ENCODE data around the gene ADAMTS2.

The ADAMTS2 gene

DNA sequence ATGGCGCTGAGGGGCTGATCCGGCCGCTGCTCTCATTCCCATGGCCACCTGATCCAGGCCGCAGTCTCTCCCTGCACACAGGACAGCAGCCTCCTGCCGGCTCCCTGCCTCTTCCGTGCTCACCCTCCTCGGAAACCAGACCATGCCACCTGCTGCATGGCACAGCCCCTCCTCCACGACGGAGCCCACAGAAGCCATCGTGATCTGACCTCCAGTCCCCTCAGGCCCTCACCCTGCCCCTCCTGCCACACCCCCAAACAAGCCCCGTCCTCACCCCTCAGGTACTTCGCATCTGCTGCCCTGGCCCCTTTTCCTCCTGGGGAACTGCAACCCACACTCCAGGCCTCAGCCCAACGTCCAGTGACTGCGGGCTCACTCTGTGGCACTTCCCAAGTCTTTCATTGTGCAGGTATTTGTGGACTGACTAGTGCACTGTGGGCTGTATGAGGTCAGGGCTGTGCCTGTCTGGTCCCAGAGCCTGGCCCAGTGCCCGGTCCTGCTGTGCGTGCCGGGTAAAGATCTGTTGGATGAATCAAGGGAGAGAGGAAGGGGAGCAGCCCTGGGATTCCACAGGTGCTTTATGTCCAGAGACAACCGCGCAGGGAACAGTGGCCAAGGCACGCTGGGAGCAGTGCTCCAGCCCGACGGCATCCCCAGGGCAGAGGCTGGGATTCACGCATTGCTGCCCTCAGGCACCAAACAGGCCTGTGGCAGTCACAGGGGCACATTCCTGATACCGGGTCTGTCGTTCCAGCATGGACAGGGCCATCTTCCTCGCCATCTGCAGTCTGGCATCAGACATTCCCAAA is 86.1 kb downstream of the ADAMTS2 start:
- H3K36me3 Mint-ChIP-seq (ENCODE audit: insufficient read depth): peaks cover 2% of the 10 kb centered on the region
- H3K27me3 Mint-ChIP-seq: peaks cover 22% of the 10 kb centered on the region
- H3K4me1 Mint-ChIP-seq: no peaks in the 10 kb centered on the region
- no peak overlapping the region for H3K4me3 Mint-ChIP-seq
- no peaks in the 10 kb centered on the region for H3K9me3 Mint-ChIP-seq
- ATAC-seq (replicated peaks; ENCODE audit: extremely low read depth, poor library complexity, severe bottlenecking): no peak
- no peak for DNase-seq (ENCODE audit: low spot score in 2 of 2)
- H3K27ac Mint-ChIP-seq (ENCODE audit: low read depth): no peak overlapping the region

DNA sequence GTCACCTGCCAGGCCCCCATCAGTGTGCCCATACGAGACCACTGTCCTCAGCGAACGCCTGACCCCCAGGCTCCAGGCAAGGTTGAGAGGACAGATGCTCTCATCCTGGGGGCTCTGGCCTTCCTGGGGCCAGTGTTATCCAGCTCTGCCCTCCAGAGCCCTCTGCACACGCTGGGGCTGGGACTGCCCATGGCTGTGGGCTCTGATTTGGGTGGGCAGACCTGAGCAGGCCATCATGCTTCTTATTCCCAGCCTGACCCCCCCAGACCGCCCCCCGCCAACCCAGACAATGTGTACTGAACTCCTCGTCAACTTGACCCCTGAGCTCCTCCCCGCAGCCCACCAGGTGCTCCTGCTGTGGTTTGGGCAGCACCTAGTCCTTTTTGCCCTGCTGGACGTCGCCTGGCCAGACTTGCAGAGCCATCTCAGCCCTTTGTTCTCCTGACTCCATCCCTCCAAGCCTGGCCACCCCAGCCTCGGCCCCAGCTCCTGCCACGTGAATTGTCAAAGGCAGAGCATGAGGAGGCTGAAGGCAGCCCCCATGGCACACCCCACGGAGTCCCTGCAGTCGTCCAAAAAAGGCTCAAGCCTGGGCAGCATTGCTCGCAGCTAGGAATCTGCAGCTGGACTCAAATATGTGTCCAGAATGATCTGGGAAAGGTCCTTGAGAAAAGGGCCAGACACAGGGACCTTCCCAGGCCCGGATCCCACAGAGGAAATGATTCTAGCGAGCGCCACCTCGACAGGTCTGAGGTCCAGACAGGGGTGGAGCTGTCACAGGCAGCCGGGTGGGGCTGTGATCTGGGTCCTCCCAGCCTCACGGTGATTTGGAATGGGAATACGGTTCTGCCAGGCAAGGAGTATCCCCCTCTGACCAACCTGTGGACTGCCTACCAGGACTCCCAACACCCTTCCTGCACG is 87.0 kb downstream of the ADAMTS2 start:
- Mint-ChIP-seq H3K27me3 (peaks cover 27% of the 10 kb centered on the region), H3K4me3 (no peak overlapping the region)
- no peak for DNase-seq (ENCODE audit: low spot score in 2 of 2)

DNA sequence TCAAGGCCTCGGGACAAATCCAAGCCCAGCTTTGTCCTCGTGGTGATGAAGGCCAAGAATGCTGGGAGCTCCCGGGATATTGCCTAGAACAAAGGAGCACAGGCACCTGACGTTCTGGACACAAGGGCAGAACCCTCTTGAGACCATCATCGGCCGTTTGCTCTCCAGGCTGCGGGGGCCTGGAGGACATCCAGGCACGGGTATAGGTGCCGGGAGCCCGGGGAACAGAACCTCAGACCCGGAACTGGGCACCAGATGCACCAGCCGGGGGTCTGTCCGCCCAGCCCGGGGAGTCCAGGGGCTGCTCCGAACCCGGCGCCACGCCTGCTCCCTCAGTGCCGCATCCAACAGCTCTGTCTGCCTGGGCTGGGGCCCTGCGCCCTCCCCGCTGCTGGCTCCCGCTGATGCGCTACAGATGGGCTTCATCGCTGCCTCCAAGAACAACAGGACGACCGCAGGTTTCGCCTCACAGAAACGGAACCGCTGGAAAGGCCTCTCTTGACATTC is 88.0 kb downstream of the ADAMTS2 start:
- H3K36me3 Mint-ChIP-seq (ENCODE audit: insufficient read depth): peaks cover 2% of the 10 kb centered on the region
- no peaks in the 10 kb centered on the region for H3K9me3 Mint-ChIP-seq
- no peak for ATAC-seq (replicated peaks; ENCODE audit: extremely low read depth, poor library complexity, severe bottlenecking)
- no peak for DNase-seq (ENCODE audit: low spot score in 2 of 2)
- H3K27ac Mint-ChIP-seq (ENCODE audit: low read depth): no peak overlapping the region
- no peaks in the 10 kb centered on the region for H3K4me1 Mint-ChIP-seq
- no peak overlapping the region for H3K4me3 Mint-ChIP-seq
- peaks cover 21% of the 10 kb centered on the region for H3K27me3 Mint-ChIP-seq

More for the DNA sequence above, 87.0 kb downstream of the ADAMTS2 start:
- Mint-ChIP-seq H3K4me1 (no peaks in the 10 kb centered on the region), H3K27ac (ENCODE audit: low read depth) (no peak overlapping the region), H3K9me3 (no peaks in the 10 kb centered on the region), H3K36me3 (ENCODE audit: insufficient read depth) (peaks cover 2% of the 10 kb centered on the region)
- no peak for ATAC-seq (replicated peaks; ENCODE audit: extremely low read depth, poor library complexity, severe bottlenecking)

DNA sequence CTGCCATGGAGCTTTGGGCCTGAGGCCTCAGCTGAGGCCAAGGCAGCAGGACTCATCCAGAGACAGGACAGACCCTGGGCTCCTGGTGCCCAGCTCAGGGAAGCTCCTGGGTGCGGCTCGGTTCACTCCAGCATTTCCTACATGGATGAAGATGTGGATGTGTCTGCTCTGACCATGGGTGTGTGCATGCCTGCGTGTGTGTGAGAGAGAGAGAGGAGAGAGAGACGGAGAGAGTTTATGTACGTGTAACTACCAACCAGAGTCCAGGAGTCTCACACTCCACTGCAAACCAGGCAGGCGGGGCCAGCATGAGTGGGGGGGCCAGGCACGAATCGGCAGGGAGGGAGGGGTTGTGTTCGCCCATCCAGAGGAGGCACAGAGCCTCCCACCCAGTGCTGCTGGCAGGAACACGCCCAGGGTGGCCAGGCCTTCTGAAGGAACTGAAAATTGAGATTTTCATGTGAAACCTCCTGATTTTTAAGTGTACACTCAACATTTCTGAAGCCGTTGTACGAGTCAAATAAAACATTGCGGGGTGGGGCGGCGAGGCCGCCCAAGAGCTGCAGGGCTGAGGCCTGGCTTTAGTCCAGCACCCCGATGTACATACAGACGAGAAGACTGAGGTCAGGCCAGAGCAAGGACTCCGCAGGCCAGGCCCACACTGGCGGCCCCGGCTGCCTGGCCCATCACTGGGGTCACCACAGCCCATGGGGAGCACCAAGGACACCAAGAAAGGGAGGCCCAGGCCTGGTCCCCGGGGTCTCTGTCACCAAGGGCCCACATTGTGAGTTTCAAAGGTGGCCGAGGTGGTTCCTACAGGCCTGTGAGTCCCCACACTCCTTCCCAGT is 88.7 kb downstream of the ADAMTS2 start:
- no peaks in the 10 kb centered on the region for H3K4me1 Mint-ChIP-seq

DNA sequence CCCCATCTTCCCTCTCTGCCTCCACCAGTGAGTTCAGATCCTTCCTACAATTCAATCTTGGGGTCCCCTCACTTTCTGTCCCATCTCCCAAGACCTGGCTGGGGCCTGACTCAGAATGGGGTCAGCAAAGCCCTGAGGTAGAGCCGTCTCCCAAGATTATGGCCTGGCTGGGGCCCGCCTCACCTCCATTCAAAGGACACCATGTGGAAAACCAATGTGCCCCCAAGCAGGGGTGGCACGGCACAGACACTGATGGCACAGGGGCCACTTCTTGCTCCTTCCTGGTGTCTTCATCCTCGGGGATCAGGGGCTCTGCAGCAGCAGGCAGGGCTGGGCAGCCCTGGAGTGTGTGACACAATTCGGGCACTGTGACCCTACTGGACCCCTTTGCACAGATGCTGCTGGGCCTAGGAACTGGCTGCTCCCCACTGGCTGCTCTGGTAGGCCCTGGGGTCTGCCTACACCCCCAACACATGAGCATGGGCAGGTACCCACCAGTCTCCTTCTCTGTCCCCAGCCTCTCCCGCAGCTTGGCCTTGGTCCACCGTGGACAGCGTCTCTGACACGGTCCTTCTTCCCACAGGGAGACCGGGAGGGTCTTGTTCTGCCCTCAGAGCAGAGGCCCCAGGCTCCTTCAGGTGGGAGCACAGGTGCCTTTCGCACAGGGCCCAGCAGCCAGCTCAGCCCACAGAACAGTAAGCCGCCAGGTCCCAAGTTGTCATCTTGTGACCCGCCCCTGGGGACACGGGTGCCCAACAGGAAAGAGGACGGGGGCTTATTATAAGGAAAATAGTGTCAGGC is 89.5 kb downstream of the ADAMTS2 start:
- no peaks in the 10 kb centered on the region for H3K9me3 Mint-ChIP-seq
- peaks cover 19% of the 10 kb centered on the region for H3K27me3 Mint-ChIP-seq
- DNase-seq (ENCODE audit: low spot score in 2 of 2): no peak
- ATAC-seq (replicated peaks; ENCODE audit: extremely low read depth, poor library complexity, severe bottlenecking): no peak
- no peaks in the 10 kb centered on the region for H3K4me1 Mint-ChIP-seq
- no peak overlapping the region for H3K4me3 Mint-ChIP-seq
- no peak overlapping the region for H3K27ac Mint-ChIP-seq (ENCODE audit: low read depth)
- H3K36me3 Mint-ChIP-seq (ENCODE audit: insufficient read depth): peaks cover 2% of the 10 kb centered on the region

More for the DNA sequence above, 88.7 kb downstream of the ADAMTS2 start:
- Mint-ChIP-seq H3K27me3 (peaks cover 19% of the 10 kb centered on the region), H3K9me3 (no peaks in the 10 kb centered on the region), H3K36me3 (ENCODE audit: insufficient read depth) (peaks cover 2% of the 10 kb centered on the region), H3K27ac (ENCODE audit: low read depth) (no peak overlapping the region), H3K4me3 (no peak overlapping the region)
- ATAC-seq (replicated peaks; ENCODE audit: extremely low read depth, poor library complexity, severe bottlenecking): no peak
- no peak for DNase-seq (ENCODE audit: low spot score in 2 of 2)

DNA sequence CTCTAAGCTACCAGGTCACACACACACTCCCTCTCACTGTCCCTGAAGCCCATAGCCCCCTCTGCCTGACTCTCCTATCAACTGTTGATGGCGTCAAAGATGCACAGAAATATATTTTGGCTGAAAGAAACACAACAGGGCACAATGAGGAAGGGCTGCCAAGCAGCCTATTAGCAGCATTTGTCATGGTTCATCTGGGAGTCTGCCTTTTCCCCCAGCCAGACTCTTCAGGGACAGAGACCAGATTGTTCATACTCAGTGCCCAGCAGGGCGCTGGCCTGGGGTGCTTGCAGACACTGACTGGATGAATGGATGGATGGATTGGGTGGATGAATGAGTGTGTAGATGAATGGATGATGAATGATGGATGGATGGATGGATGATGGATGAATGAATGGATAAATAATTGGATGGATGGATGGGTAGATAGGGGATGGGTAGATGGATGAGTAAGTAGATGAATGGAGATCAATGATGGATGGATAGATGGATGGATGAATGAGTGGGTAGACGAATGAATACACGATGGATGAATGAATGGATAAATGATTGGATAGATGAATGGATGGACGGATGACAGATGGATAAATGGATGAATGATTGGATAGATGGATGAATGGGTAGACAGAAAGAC is 90.5 kb downstream of the ADAMTS2 start:
- Mint-ChIP-seq H3K4me3 (no peak overlapping the region), H3K4me1 (no peaks in the 10 kb centered on the region), H3K27ac (ENCODE audit: low read depth) (no peak overlapping the region), H3K9me3 (no peaks in the 10 kb centered on the region), H3K27me3 (peaks cover 19% of the 10 kb centered on the region), H3K36me3 (ENCODE audit: insufficient read depth) (peaks cover 2% of the 10 kb centered on the region)
- DNase-seq (ENCODE audit: low spot score in 2 of 2): no peak
- no peak for ATAC-seq (replicated peaks; ENCODE audit: extremely low read depth, poor library complexity, severe bottlenecking)

DNA sequence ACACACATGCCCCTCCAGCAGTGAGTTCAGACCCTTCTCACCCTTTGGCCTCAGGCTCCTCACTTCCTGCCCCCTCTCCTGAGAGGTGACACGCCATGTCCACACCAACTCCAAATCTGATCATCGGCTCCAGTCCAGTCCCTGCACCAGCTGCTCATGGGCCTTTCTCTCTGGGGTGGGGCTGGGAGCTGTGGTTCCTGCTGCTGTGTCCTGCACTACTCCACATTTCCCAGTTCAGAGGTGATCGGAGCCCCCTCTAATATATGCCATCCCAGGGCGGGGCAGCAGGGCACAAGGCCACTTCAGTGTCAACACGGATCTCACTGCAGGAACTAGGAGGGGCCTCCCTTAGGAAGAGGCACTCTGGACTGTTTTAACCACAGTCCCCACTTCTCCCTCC is 91.5 kb downstream of the ADAMTS2 start:
- Mint-ChIP-seq H3K27ac (ENCODE audit: low read depth) (no peak overlapping the region), H3K9me3 (no peaks in the 10 kb centered on the region), H3K27me3 (peaks cover 21% of the 10 kb centered on the region), H3K4me1 (no peaks in the 10 kb centered on the region), H3K36me3 (ENCODE audit: insufficient read depth) (no peaks in the 10 kb centered on the region), H3K4me3 (no peak overlapping the region)
- ATAC-seq (replicated peaks; ENCODE audit: extremely low read depth, poor library complexity, severe bottlenecking) (no peak), DNase-seq (ENCODE audit: low spot score in 2 of 2) (no peak)

DNA sequence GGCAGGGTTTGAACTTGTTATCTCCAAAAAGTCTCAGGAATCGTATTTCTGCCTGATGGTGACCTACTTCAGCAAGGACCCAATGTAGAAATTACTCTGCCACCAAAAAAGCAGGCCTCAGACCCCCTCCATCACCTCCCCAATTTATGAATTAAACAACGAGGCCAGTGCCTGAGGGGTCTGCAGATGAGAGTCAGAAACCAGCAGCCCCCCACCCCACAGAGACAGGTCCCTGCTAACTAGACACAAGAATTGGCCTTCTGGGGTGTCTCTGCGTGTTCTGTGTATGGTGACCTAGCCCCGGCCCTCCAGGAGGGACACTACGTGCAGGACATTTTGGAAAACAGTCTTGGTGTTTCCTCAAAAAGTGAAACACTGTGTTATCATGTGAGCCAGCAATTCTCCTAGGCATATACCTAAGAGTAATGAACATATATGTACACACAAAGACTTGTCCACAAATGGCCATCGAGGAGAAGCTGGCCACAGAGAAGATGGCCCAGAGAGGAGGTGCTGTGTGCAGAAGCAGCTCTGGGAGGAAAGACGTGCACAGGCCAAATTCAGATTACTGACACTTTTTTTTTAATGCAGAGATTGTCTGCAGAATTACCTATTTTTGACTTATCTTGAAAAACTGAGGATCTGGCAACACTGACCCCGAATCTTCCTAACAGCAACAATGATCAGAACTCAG is 93.8 kb downstream of the ADAMTS2 start:
- no peak for DNase-seq (ENCODE audit: low spot score in 2 of 2)
- no peak for ATAC-seq (replicated peaks; ENCODE audit: extremely low read depth, poor library complexity, severe bottlenecking)
- Mint-ChIP-seq H3K27me3 (peaks cover 26% of the 10 kb centered on the region), H3K9me3 (no peaks in the 10 kb centered on the region), H3K4me3 (no peak overlapping the region), H3K36me3 (ENCODE audit: insufficient read depth) (no peaks in the 10 kb centered on the region), H3K4me1 (no peaks in the 10 kb centered on the region), H3K27ac (ENCODE audit: low read depth) (no peak overlapping the region)

DNA sequence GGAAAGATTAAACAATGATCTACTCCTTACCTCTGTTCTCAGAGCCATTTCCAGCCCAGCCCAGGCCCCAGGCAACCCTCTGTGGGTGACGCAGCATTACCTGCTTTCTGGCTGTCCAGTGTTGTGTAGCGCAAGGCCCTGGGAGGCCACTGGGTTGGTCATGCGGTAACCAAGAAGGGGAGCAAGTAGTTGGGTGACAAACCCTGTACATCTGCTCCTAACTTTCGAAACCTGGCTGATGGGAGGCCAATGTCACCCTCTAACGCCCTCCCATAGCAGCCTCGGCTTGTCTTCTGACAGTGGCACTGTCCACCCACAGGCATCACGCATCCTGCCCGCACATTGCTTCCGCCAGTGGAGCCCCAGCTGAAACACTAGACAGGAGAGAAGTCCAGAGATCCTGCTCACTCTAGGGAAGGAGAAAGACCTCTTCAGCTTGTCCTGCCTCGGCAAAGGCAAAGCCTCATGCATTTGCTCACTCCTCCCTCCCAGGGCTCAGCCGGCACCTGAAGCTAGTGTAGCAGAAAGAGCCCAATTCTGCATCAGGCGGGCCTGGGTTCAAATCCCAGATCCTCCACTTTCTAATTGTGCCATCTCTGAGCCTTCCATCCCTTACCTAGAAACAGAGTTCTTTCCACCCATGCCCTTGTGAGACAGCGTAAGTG is 94.6 kb downstream of the ADAMTS2 start:
- Mint-ChIP-seq H3K27ac (ENCODE audit: low read depth) (no peak overlapping the region), H3K4me1 (no peaks in the 10 kb centered on the region), H3K9me3 (no peaks in the 10 kb centered on the region), H3K36me3 (ENCODE audit: insufficient read depth) (no peaks in the 10 kb centered on the region), H3K4me3 (no peak overlapping the region), H3K27me3 (peaks cover 20% of the 10 kb centered on the region)
- DNase-seq (ENCODE audit: low spot score in 2 of 2): no peak
- ATAC-seq (replicated peaks; ENCODE audit: extremely low read depth, poor library complexity, severe bottlenecking): no peak

DNA sequence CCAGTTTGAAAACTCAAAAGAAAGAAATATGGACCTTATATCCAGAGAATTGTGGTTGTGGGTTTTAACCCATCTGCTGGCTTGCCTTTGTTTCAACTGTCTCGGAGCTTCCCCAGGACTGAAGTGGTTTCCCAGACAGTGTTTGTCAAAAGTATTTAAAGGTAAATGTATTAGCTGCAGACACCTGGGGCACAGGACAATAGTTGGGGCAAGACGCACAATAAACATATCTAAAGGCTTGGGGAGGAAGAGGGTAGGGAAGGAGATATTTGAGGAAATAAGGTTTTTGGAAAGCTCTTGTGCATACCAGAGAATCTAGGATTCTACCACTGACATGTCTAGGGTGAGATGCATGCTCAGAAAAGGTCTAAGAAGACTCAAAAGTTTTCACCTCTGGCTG is 99.0 kb downstream of the ADAMTS2 start:
- no peaks in the 10 kb centered on the region for H3K4me1 Mint-ChIP-seq
- peaks cover 26% of the 10 kb centered on the region for H3K27me3 Mint-ChIP-seq
- no peaks in the 10 kb centered on the region for H3K9me3 Mint-ChIP-seq
- no peak overlapping the region for H3K27ac Mint-ChIP-seq (ENCODE audit: low read depth)
- no peak overlapping the region for H3K4me3 Mint-ChIP-seq
- DNase-seq (ENCODE audit: low spot score in 2 of 2) (no peak), ATAC-seq (replicated peaks; ENCODE audit: extremely low read depth, poor library complexity, severe bottlenecking) (no peak)
- no peaks in the 10 kb centered on the region for H3K36me3 Mint-ChIP-seq (ENCODE audit: insufficient read depth)
